Measurements from ENCODE around the gene SH3BGRL2.

SH3BGRL2 gene

DNA sequence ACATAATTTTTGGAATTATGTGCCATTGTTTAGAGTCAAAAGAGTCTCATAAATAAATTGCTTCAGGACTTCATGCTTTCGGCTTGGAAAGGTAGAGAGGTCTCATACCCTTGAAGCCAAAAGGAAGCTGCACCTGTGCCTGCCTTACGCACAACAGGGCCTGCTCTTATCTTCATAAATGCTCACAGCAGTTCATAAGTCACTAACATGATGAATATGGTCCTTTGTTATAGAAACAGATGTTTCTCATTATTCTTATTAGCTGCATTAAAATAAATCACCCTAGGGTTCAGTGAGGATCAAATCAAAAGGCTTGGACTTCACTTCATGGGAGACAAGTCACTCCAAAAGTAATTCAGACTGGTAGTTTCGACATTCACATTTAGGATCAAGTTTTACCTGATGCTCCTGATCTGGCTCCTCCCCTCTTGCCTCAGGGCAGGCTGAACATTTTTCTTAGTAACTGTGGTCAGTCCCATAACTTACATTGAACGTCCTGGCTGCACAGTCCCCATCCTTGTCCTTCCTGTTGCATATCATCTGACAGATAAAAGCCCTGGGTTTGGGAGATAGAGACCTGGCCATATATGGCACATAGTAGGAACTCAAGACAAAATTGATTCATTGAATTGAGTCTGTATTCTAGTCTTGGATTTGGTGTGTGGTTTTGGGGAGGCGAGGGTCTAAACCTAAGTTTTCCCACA, 20.7 kb upstream of the SH3BGRL2 start:
- Histone ChIP-seq H3K9ac (ENCODE audit: low read length) (no peak overlapping the region), H4K20me1 (ENCODE audit: insufficient read depth, low read length) (no peaks in the 10 kb centered on the region), H3K79me2 (ENCODE audit: low read length) (no peaks in the 10 kb centered on the region), H3K27ac (ENCODE audit: low read length) (no peak overlapping the region), H3K4me2 (ENCODE audit: low read length) (no peak overlapping the region), H2AFZ (ENCODE audit: low read depth, low read length) (no peak overlapping the region), H3K27me3 (ENCODE audit: low read depth, low read length) (no peaks in the 10 kb centered on the region), H3K9me3 (ENCODE audit: insufficient read depth, low read length) (no peaks in the 10 kb centered on the region), H3K4me1 (ENCODE audit: low read length) (no peaks in the 10 kb centered on the region), H3K36me3 (replicated peaks; ENCODE audit: low read depth, low read length) (no peaks in the 10 kb centered on the region), H3K4me3 (ENCODE audit: low read length) (no peak overlapping the region)
- TF ChIP-seq, protein P1, sequence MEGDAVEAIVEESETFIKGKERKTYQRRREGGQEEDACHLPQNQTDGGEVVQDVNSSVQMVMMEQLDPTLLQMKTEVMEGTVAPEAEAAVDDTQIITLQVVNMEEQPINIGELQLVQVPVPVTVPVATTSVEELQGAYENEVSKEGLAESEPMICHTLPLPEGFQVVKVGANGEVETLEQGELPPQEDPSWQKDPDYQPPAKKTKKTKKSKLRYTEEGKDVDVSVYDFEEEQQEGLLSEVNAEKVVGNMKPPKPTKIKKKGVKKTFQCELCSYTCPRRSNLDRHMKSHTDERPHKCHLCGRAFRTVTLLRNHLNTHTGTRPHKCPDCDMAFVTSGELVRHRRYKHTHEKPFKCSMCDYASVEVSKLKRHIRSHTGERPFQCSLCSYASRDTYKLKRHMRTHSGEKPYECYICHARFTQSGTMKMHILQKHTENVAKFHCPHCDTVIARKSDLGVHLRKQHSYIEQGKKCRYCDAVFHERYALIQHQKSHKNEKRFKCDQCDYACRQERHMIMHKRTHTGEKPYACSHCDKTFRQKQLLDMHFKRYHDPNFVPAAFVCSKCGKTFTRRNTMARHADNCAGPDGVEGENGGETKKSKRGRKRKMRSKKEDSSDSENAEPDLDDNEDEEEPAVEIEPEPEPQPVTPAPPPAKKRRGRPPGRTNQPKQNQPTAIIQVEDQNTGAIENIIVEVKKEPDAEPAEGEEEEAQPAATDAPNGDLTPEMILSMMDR (IDR thresholded peaks at IDR 0.05; ENCODE audit: low read depth, low read length): no peak
- no peak for TF ChIP-seq EZH2phosphoT487 (IDR thresholded peaks at IDR 0.05; ENCODE audit: low read depth)

- Histone ChIP-seq H3K27me3 (ENCODE audit: low read depth, low read length) (no peaks in the 10 kb centered on the region), H2AFZ (ENCODE audit: low read depth, low read length) (no peak overlapping the region), H4K20me1 (ENCODE audit: insufficient read depth, low read length) (no peaks in the 10 kb centered on the region), H3K4me2 (ENCODE audit: low read length) (no peak overlapping the region), H3K9ac (ENCODE audit: low read length) (no peak overlapping the region), H3K36me3 (replicated peaks; ENCODE audit: low read depth, low read length) (no peaks in the 10 kb centered on the region), H3K4me1 (ENCODE audit: low read length) (no peaks in the 10 kb centered on the region), H3K79me2 (ENCODE audit: low read length) (no peaks in the 10 kb centered on the region), H3K9me3 (ENCODE audit: insufficient read depth, low read length) (no peaks in the 10 kb centered on the region), H3K4me3 (ENCODE audit: low read length) (no peak overlapping the region), H3K27ac (ENCODE audit: low read length) (no peak overlapping the region)
- TF ChIP-seq, protein P1 (IDR thresholded peaks at IDR 0.05; ENCODE audit: low read depth, low read length): no peak
These were observed 18.7 kb upstream of the SH3BGRL2 start for GRCh38 chr6:79612457-79612856.

- no peaks in the 10 kb centered on the region for H3K9me3 ChIP-seq (ENCODE audit: insufficient read depth, low read length)
- no peak overlapping the region for H3K4me2 ChIP-seq (ENCODE audit: low read length)
- H2AFZ ChIP-seq (ENCODE audit: low read depth, low read length): no peak overlapping the region
- no peak overlapping the region for H3K4me3 ChIP-seq (ENCODE audit: low read length)
- no peaks in the 10 kb centered on the region for H3K4me1 ChIP-seq (ENCODE audit: low read length)
- no peaks in the 10 kb centered on the region for H3K79me2 ChIP-seq (ENCODE audit: low read length)
- no peak overlapping the region for H3K9ac ChIP-seq (ENCODE audit: low read length)
- H3K27ac ChIP-seq (ENCODE audit: low read length): no peak overlapping the region
- no peaks in the 10 kb centered on the region for H3K36me3 ChIP-seq (replicated peaks; ENCODE audit: low read depth, low read length)
- TF ChIP-seq, protein P1 (IDR thresholded peaks at IDR 0.05; ENCODE audit: low read depth, low read length): no peak
- TF ChIP-seq EZH2phosphoT487 (IDR thresholded peaks at IDR 0.05; ENCODE audit: low read depth): no peak
- no peaks in the 10 kb centered on the region for H3K27me3 ChIP-seq (ENCODE audit: low read depth, low read length)
- H4K20me1 ChIP-seq (ENCODE audit: insufficient read depth, low read length): no peaks in the 10 kb centered on the region
These were observed 18.2 kb upstream of the SH3BGRL2 start for GRCh38 chr6:79612918-79613317.

DNA sequence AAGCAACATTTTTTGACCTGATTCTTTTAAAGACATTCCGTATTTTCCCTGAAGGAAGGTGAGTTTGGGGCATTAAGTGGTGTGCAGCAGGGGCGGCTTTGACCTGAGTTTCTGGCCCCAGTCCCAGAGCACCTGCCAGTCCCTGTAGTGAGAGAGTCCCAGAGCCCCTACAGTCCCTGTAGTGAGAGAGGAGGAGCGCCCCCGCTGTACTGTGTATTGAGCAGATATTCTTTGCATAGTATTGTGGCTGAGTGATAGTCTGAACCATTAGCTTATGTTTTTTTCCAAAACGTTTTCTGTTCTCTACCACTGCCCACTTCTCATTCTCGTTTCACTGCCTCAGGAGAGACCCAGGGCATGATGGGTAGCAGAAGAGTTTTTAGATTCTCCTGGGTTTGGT, 17.2 kb upstream of the SH3BGRL2 start:
- no peak overlapping the region for H3K4me3 ChIP-seq (ENCODE audit: low read length)
- no peaks in the 10 kb centered on the region for H3K36me3 ChIP-seq (replicated peaks; ENCODE audit: low read depth, low read length)
- no peak for TF ChIP-seq EZH2phosphoT487 (IDR thresholded peaks at IDR 0.05; ENCODE audit: low read depth)
- TF ChIP-seq, protein P1 (IDR thresholded peaks at IDR 0.05; ENCODE audit: low read depth, low read length): no peak
- H3K9ac ChIP-seq (ENCODE audit: low read length): no peak overlapping the region
- H3K27me3 ChIP-seq (ENCODE audit: low read depth, low read length): no peaks in the 10 kb centered on the region
- H3K9me3 ChIP-seq (ENCODE audit: insufficient read depth, low read length): no peaks in the 10 kb centered on the region
- no peak overlapping the region; the same call in 1 of the 2 replicates for H2AFZ ChIP-seq (ENCODE audit: low read depth, low read length)
- no peaks in the 10 kb centered on the region for H3K4me1 ChIP-seq (ENCODE audit: low read length)
- no peak overlapping the region for H3K27ac ChIP-seq (ENCODE audit: low read length)
- H4K20me1 ChIP-seq (ENCODE audit: insufficient read depth, low read length): no peaks in the 10 kb centered on the region
- no peak overlapping the region for H3K4me2 ChIP-seq (ENCODE audit: low read length)
- no peaks in the 10 kb centered on the region for H3K79me2 ChIP-seq (ENCODE audit: low read length)

Data from OCI-LY3 (cell line).